Coronary artery (tissue), 2 donors: Measurements from ENCODE around the gene NTM.

Experiments used
- DNase-seq: peaks from one replicate; pipeline ENCODE4 v3.0.0-alpha.2; 2017; ENCODE audit warnings: low spot score
- H3K27ac ChIP-seq, 2 donors: fragments of 200-600 bp; sonication (generic); one replicate each; pipeline ENCODE4 v1.5.1; 2016 to 2019
- H3K4me3 ChIP-seq: fragments of 200-600 bp; sonication (generic); 2 replicates; pipeline ENCODE4 v1.5.1; 2016; ENCODE audit warnings: mild to moderate bottlenecking, moderate library complexity
- CTCF ChIP-seq: fragments of 200-600 bp; sonication (generic); IDR thresholded peaks from one replicate; pipeline ENCODE4 v1.5.1; 2019; ENCODE audit warnings: antibody characterized with exemption

Gene NTM

DNA sequence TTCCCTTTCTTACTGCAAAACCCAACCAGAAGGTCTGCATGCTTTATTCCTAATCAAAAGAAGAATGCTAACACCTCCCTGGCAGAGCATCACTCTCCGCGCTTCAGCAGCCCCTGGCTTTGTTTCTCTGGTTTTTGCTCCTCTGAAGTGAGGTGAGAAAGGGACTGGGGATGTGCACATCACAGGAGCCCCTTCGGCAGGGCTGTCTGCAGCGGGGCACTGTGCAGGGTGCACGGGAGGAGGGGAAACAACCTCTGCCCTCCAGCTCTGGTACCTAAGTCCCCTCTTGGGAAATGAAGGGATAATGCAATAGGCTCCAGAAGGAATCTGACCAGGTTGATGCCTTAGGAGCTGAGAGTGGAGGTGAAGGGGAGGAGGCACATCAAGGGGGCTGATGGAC lies 312.7 kb downstream of the NTM start:
- DNase-seq: no peak
- TF ChIP-seq CTCF: no peak
- no peak overlapping the region for H3K4me3 ChIP-seq
- no peak overlapping the region for H3K27ac ChIP-seq

GRCh38 chr11:131683666-131684065 lies 313.3 kb downstream of the NTM start:
- H3K27ac ChIP-seq: no peak overlapping the region
- no peak for TF ChIP-seq CTCF
- no peak for DNase-seq
- H3K4me3 ChIP-seq: no peak overlapping the region

DNA sequence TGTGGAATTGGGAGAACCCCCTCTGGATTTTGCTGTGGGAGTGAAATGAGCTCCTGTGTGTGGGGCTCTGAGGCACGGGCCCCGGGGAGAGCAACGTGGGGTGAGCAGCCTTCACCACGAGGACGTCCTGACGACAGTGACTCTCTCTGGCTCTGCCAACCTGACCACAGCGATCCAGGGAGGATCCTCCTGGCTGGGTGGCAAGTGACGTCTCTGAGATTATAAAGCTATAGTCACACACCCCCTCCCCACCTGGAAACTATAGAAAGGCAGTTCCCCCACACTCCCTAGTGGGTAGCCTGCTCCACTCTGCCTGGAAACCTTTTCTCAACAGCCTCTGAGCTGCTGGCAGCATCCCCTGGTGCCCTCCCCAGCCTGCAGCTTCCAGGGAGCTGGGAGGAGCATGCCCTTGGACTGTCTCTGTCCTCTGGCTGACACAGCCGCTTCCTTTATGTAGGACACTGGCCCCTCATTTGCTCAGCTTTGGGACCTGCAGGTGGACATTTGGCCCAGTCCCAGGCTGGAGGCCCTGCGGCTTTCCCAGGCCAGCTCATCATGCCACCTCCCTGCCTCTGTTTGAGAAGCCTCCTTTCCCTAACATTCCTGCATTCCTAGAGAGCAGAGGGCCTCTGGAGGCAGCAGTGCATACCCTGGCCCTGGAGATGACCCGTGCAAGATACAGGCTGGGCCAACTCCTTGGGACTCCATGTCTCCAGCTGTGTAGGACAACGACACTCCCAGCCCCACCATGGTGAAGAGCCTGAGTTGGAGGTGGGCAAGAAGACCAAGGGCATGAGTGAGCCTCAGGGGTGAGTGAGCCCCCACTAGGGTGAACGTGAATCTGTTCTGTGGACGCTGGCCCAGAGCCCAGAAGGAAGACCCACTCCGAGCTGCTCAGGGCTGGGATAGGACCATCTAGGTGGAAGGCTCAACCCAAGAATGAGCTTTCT lies 314.0 kb downstream of the NTM start:
- no peak for DNase-seq
- Histone ChIP-seq H3K4me3 (no peak overlapping the region), H3K27ac (no peak overlapping the region)
- TF ChIP-seq CTCF: no peak

GRCh38 chr11:131685206-131685605 lies 314.8 kb downstream of the NTM start:
- Histone ChIP-seq H3K4me3 (no peak overlapping the region), H3K27ac (no peak overlapping the region)
- no peak for TF ChIP-seq CTCF
- DNase-seq: no peak

DNA sequence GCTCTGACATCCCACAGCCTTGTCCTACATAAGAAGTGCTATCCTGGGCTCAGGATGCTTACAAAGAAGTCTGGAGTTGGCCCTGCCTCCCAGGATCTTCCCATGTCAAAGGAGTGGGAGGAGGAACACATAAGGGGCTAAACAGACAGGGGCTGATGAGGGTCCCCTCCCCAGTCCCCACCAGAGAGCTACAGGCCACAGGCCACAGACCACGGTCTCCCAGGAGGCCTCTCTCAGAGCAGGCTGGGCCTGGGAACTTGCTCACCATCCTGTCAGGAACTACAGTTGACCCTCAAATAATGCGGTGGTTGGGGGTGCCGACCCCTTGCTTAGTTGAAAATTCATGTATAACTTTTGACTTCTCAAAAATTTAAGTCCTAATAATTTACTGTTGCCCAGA lies 315.5 kb downstream of the NTM start:
- no peak overlapping the region for H3K4me3 ChIP-seq
- TF ChIP-seq CTCF: no peak
- no peak overlapping the region for H3K27ac ChIP-seq
- DNase-seq: no peak

DNA sequence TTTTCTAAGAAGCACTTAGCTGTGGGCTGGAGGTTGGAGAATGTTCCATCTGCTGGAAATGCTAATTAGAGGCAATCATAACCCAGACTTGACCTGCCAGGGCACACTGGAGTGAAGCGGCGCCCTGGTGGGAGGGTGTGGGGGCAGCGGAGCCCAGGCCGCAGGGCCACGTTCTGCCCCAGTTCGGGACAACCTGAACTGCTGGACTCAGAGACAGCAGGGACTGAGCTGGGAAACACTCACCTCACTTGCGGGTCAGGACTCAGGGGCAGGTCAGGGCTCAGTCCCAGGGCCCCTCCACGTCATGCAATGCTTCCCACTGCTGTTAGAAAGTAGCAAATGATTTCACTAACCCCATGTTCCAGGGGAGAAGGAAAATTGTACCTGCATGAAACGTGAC lies 316.4 kb downstream of the NTM start:
- DNase-seq: no peak
- no peak for TF ChIP-seq CTCF
- Histone ChIP-seq H3K4me3 (no peak overlapping the region), H3K27ac (no peak overlapping the region)
